ENCODE data around the gene C5. TPM values are rescaled to one million over a fixed set of nuclear protein-coding genes. Genes with fewer than 3 reads are reported as not detected.

Gene C5
- total RNA-seq, 1 experiment from 2014 or later, result 0.66 TPM

- H3K79me2 ChIP-seq (ENCODE audit: insufficient read depth, low read length), result no peaks in the 10 kb centered on the region
- TF ChIP-seq SRF (IDR thresholded peaks at IDR 0.05; ENCODE audit: low read depth) (no peak), RAD21 (IDR thresholded peaks at IDR 0.05; ENCODE audit: low read depth) (no peak), CBX3 (IDR thresholded peaks at IDR 0.05; ENCODE audit: low read depth) (no peak), REST (IDR thresholded peaks at IDR 0.05; ENCODE audit: low read depth) (no peak), EZH2 (IDR thresholded peaks at IDR 0.05) (no peak), ZNF274 (IDR thresholded peaks at IDR 0.05; ENCODE audit: low read depth, low read length) (no peak), FOSL1 (IDR thresholded peaks at IDR 0.05; ENCODE audit: low read depth) (no peak), POLR2AphosphoS5 (IDR thresholded peaks at IDR 0.05; ENCODE audit: low read depth, low read length) (no peak)
- TF ChIP-seq, protein P1, sequence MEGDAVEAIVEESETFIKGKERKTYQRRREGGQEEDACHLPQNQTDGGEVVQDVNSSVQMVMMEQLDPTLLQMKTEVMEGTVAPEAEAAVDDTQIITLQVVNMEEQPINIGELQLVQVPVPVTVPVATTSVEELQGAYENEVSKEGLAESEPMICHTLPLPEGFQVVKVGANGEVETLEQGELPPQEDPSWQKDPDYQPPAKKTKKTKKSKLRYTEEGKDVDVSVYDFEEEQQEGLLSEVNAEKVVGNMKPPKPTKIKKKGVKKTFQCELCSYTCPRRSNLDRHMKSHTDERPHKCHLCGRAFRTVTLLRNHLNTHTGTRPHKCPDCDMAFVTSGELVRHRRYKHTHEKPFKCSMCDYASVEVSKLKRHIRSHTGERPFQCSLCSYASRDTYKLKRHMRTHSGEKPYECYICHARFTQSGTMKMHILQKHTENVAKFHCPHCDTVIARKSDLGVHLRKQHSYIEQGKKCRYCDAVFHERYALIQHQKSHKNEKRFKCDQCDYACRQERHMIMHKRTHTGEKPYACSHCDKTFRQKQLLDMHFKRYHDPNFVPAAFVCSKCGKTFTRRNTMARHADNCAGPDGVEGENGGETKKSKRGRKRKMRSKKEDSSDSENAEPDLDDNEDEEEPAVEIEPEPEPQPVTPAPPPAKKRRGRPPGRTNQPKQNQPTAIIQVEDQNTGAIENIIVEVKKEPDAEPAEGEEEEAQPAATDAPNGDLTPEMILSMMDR (IDR thresholded peaks at IDR 0.05 in 2 of 3, conservative IDR thresholded peaks at IDR 0.05 in 1 of 3; ENCODE audit: borderline replicate concordance in 1 of 3, insufficient read depth in 1 of 3, low read depth in 2 of 3, low read length in 2 of 3), result no peak
- TF ChIP-seq, protein P2, sequence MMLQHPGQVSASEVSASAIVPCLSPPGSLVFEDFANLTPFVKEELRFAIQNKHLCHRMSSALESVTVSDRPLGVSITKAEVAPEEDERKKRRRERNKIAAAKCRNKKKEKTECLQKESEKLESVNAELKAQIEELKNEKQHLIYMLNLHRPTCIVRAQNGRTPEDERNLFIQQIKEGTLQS (IDR thresholded peaks at IDR 0.05), result no peak
- intact Hi-C loops (cut with micrococcal nuclease), result loop anchor here (10.0 kb wide), 2 partner anchors 176 to 296 kb away; no protein-coding TSS in a partner anchor
- H3K9ac ChIP-seq (ENCODE audit: low read length), result no peak overlapping the region
- no peaks in the 10 kb centered on the region for H4K20me1 ChIP-seq (ENCODE audit: insufficient read depth)
- no peak overlapping the region for H2AFZ ChIP-seq (ENCODE audit: low read depth, low read length, poor library complexity, severe bottlenecking)
- DNase-seq (ENCODE audit: low read depth, low spot score), result no peak
- H3K4me3 ChIP-seq (replicated peaks in 1 of 2; ENCODE audit: low read depth in 1 of 2, low read length in 2 of 2), result no peak overlapping the region
- POLR2A ChIA-PET, result no interaction called here
- no peak for ATAC-seq
- H3K4me1 ChIP-seq (ENCODE audit: control insufficient read depth in 1 of 2, insufficient read depth in 2 of 2, low read length in 2 of 2), result no peaks in the 10 kb centered on the region
- RAD21 ChIA-PET (ENCODE audit: low non-redundant PET in 1 of 2, low total read pairs in 2 of 2, uncharacterized antibody in 2 of 2, unreplicated experiment in 2 of 2), result no interaction called here
- no peak overlapping the region for H3K4me2 ChIP-seq (ENCODE audit: low read length)
- no peaks in the 10 kb centered on the region for H3K36me3 ChIP-seq (ENCODE audit: control insufficient read depth in 1 of 2, insufficient read depth in 2 of 2, low read length in 2 of 2)
- CTCF ChIA-PET, result interaction anchor here (2.3 kb wide), 1 partner anchor 71 kb away, joined by 12 read pairs; no protein-coding TSS in a partner anchor
- H3K27me3 ChIP-seq (ENCODE audit: insufficient read depth, low read length), result no peaks in the 10 kb centered on the region
- H3K9me3 ChIP-seq (ENCODE audit: control insufficient read depth in 1 of 2, insufficient read depth in 1 of 2, low read depth in 1 of 2, low read length in 2 of 2), result no peaks in the 10 kb centered on the region
- H3K9me2 ChIP-seq (ENCODE audit: insufficient read depth), result no peaks in the 10 kb centered on the region
- no peak overlapping the region for H3K27ac ChIP-seq (ENCODE audit: low read depth, low read length)
- BruUV-seq (replicated peaks), result no TSS peak
Observed at GRCh38 chr9:120989065-120989464, 61.0 kb downstream of the C5 start.

Measured in HCT116 (cell line).